SH-SY5Y (cell line): ENCODE results near the gene PFKFB2.

Source experiments
- GATA2 ChIP-seq: IDR thresholded peaks from 2 replicates; pipeline ENCODE4 v1.6.1; 2011; ENCODE audit warnings: mild to moderate bottlenecking, low read depth, low read length
- GATA3 ChIP-seq: IDR thresholded peaks from 2 replicates; pipeline ENCODE4 v1.6.1; 2011; ENCODE audit warnings: low read depth, mild to moderate bottlenecking, low read length, moderate library complexity

DNA sequence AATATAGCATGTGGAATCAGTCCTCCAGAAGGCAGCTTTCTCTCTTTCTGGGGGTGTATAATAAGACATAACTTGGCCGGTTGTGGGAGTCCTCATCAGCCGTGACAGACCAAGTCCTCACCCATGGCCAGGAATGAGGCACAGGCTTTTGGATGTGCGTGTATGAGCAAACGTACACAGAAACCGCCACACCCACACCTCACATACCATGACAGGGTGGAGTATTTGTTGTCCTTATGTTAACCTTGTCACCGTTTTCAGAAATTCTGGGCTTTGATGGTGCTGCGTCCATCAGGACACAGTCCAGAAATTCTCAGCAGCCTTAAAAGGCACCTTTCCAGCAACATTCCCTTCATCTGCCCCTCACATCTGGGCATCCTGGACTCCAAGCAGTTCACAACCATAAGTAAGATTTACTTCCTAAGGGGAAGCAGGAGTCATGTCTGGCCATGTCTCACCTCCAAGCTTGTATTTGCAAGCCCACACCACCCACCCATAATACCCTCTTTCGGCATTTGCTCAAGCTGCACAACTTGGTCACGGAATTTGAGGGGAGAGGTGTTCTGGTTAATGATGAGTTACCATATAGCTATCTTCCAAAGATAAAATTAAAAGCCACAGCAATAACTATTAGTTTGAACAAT is 32.9 kb upstream of the PFKFB2 start:
- TF ChIP-seq GATA2 (no peak), GATA3 (no peak)
